Measurements from ENCODE around the gene TCERG1. TPM values are rescaled to one million over a fixed set of nuclear protein-coding genes. Genes with fewer than 3 reads are reported as not detected.

TCERG1 gene
- polyA plus RNA-seq, 1 of the 3 experiments (the other 2 are of a cell fraction) = 38.5 TPM

Small RNA genes lying within 50 kb of the gene (small RNA-seq; reads per million reads assigned to genes)
- 0 reads per million in 7 experiments for gene RF02271

Other genes starting within 250 kb of the TCERG1 start
- 6.1 and 8.2 TPM in 2 replicates for gene RBM27, start 243.7 kb upstream of the TCERG1 start, polyA plus RNA-seq (2012; rRNA removed)
- gene POU4F3, start 108.5 kb upstream of the TCERG1 start, polyA plus RNA-seq (2012; rRNA removed) = 0.05 and 0.08 TPM in 2 replicates
- not detected in 2 replicates for gene GPR151, start 68.9 kb downstream of the TCERG1 start, polyA plus RNA-seq (2012; rRNA removed)

Data from SK-N-SH (cell line).